ENCODE data around the gene INSM1.
A peak's percentile ranks its signal among the peaks of the same experiment; 100 is the strongest.

The INSM1 gene

DNA sequence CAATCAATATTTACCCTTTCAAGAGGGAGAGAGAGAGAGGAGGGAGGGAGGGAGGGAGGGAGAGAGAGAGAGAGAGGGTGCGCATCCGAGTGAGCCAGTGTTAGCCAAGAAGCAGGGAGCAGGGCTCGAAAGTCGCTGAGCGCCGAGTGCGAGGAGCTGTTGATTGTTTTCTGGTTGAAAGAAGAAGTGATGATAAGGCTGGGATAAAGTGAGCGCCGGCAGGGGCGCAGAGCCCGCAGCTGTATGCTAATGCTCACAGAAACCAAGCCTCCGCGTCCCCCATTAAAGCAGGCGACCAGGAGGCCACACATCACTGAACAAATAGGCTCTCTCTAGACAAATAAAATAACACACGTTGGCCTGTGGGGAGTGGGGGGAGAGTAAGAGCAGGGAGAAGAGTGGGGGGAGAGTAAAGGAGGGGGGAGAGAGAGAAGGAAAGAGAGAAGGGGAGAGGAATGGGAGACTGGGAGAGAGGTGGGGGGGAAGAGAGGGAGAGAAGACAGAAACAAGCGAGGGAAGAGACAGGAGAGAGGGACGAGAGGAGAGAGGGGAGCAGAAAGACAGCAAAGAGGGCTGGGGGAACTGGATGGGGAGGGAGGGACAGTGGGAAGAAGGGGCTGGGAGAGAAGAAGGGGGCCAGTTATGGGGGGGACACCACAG is 5.0 kb upstream of the INSM1 start:
- DNase-seq: peak; percentile 90

GRCh38 chr20:20363434-20363798 is 4.5 kb upstream of the INSM1 start:
- DNase-seq: peak; percentile 49

- peak; percentile 79 for DNase-seq
Observed at GRCh38 chr20:20363799-20364592, 3.9 kb upstream of the INSM1 start.

GRCh38 chr20:20364593-20365479 is 3.1 kb upstream of the INSM1 start:
- DNase-seq: no peak

DNA sequence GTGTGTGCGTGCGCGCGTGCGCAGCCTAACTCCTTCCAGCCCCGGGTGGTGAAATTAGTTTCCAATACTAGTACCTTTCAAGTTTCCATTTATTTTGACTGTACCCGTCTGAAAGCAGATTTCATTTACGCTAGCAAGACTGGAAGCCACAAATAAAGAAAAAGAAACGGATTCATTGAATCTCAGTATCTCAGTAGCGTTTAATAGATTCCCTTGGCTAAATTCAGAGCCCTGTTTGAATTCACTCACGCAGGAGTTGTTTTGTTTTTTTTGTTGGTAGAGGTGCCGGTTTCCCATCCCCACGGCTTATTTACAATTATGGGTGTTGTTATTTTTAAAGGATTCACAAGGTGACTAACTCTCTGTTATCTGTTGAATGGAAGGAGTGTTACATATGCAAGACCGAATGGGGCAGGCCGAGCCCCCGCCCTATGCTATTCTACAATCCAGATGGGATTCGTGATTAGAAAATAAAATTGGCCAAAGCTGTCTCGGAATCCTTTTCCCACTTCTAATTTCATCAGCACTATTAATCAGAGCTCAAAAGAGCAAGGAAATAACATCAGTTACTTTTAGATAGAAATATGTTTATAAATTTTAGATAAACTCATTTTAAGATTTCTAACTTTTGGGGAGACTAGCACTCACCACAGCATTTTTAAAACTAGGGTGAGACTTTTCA is 2.3 kb upstream of the INSM1 start:
- no peak for DNase-seq

GRCh38 chr20:20366551-20366875 is 1.4 kb upstream of the INSM1 start:
- no peak for DNase-seq

DNA sequence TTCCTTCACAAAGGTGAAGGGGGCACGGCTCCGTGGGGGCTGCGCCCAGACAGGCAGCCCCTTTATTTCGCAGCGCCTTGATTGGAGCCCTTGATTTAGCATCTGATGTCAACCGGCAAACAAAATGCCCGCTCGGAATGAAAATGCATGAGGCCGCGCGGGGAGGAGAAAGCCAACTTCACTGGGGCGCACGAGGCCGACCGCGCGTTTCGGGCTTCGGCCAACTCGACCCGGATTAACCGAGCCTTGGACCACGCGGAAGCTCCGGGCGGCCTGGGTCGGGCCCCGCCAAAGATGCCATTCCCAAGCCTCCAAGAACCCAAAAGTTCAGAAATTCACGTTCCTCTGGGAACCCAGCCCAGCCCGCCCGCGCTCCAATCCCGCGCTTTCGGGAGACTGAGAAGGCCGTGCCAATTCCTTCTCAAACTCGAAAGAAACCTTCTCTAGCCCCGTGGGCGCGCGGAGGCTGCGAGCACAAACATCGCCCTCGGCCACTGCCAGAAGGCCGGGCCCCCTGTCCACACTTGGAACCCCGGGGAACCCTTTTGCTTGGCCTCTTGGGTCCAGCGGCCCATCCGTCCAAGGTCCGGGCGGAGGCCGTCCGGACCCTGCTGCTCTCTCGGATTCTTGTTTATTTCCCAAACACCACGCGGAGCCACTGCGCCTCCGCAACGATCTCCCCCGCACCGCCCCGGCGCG is 879 bp upstream of the INSM1 start:
- peak; percentile 60 for DNase-seq

DNA sequence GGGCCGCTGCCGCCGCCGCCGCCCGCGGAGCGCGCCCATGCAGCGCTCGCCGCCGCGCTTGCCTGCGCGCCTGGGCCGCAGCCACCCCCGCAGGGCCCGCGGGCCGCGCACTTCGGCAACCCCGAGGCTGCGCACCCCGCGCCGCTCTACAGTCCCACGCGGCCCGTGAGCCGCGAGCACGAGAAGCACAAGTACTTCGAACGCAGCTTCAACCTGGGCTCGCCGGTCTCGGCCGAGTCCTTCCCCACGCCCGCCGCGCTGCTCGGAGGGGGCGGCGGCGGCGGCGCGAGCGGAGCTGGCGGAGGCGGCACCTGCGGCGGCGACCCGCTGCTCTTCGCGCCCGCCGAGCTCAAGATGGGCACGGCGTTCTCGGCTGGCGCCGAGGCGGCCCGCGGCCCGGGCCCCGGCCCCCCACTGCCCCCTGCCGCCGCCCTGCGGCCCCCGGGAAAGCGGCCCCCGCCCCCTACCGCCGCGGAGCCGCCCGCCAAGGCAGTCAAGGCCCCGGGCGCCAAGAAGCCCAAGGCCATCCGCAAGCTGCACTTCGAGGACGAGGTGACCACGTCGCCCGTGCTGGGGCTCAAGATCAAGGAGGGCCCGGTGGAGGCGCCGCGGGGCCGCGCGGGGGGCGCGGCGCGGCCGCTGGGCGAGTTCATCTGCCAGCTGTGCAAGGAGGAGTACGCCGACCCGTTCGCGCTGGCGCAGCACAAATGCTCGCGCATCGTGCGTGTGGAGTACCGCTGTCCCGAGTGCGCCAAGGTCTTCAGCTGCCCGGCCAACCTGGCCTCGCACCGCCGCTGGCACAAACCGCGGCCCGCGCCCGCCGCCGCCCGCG is 730 bp downstream of the INSM1 start:
- DNase-seq: no peak

- peak; percentile 17 for DNase-seq
Observed at GRCh38 chr20:20369250-20370093, 1.6 kb downstream of the INSM1 start.

DNA sequence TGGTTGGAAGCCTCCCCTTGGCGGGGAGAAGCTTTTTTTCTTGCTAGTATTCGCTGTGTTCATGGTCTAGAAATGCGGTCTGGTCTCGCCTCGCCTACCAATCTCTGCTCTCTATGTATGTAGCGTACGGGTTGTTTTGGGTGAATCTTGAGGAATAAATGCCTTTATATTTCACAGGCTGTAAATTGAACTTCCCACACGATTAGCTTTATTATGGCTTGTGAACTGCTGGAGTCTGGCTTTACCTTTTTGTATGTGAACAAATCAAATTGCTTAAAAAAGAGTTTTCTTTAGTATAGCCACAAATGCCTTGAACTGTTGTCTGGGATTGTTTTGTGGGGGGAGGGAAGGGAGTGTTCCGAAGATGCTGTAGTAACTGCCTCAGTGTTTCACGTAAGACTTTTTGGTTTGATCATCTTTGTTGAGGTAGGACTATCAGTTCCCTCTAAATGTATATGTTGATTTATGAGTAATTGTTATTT is 2.2 kb downstream of the INSM1 start:
- no peak for DNase-seq

DNA sequence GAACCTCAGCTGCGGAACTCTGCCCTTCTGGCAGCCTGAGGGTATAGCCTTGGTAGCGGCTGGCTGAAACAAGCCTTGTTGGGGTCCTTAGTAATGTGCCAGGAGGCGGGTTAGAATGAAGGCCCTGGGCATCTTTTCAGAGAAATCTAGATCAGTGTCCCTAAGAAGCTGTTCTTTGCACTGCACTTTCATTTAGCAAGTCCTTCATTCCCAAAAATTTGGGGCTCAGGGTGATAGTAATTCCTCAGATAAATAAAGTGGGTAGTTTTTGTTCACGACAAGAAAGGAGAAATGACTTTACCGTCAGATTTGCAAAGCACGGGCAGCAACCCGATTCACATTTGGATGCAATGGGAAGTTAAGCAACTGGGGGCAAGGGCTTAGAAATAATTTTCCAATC is 3.2 kb downstream of the INSM1 start:
- DNase-seq: no peak

DNA sequence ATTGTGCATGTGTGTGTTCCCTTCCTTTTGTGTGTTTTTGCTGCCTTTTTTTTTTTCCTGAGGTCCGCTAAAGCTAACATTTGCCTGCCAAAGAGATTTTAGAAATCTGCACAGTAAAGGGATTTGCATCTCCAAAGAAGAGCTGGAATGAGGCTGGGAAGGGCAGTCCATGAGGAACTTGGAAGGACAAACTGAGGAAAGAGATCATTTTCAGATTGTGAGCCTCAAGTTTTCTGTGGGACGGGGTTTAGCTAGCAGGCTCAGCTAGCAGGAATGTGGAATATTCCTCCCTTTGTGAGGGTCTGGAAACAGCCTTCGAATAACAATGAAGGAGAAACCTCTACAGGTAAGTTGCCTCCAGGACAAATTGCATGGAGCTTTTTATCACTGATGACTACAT is 3.8 kb downstream of the INSM1 start:
- no peak for DNase-seq

GRCh38 chr20:20373091-20373571 is 5.2 kb downstream of the INSM1 start:
- no peak for DNase-seq

GRCh38 chr20:20375862-20376261 is 8.0 kb downstream of the INSM1 start:
- no peak for DNase-seq

GRCh38 chr20:20386192-20386591 is 18.3 kb downstream of the INSM1 start:
- no peak for DNase-seq

DNA sequence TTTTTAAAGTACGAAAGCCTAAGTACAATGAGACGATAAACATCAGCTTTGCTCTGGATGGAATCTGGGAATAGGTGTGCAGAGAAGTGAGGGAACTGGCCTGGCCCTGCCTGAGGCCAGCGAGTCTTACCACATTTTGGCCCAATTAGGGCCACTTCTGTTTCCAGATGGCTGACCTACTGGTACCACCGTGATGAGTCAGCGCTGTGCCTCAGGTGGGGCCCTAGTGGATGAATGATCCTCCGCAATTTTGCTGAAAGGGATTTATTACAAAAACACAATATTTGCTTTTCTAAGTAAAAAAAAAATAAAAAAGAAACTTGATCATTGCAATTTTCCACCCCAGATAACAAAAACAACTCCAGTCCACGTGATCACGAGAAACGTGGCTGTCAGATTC is 22.5 kb downstream of the INSM1 start:
- no peak for DNase-seq

GRCh38 chr20:20391115-20391514 is 23.2 kb downstream of the INSM1 start:
- no peak for DNase-seq

- DNase-seq: no peak
Observed at GRCh38 chr20:20391766-20392165, 23.9 kb downstream of the INSM1 start.

GRCh38 chr20:20393207-20394120 is 25.6 kb downstream of the INSM1 start:
- no peak for DNase-seq

All from DMS79 (cell line).